Inflammatory macrophage treated with lipopolysaccharide for 1 hour (primary cell): ENCODE measurements around the gene OXNAD1.

Experiments used
- DNase-seq, 2 donors: peaks; one replicate each; pipeline ENCODE4 v3.0.0-alpha.2; 2020 to 2022

Gene OXNAD1, protein sequence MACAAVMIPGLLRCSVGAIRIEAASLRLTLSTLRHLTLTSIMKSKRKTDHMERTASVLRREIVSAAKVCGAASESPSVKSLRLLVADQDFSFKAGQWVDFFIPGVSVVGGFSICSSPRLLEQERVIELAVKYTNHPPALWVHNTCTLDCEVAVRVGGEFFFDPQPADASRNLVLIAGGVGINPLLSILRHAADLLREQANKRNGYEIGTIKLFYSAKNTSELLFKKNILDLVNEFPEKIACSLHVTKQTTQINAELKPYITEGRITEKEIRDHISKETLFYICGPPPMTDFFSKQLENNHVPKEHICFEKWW

DNA sequence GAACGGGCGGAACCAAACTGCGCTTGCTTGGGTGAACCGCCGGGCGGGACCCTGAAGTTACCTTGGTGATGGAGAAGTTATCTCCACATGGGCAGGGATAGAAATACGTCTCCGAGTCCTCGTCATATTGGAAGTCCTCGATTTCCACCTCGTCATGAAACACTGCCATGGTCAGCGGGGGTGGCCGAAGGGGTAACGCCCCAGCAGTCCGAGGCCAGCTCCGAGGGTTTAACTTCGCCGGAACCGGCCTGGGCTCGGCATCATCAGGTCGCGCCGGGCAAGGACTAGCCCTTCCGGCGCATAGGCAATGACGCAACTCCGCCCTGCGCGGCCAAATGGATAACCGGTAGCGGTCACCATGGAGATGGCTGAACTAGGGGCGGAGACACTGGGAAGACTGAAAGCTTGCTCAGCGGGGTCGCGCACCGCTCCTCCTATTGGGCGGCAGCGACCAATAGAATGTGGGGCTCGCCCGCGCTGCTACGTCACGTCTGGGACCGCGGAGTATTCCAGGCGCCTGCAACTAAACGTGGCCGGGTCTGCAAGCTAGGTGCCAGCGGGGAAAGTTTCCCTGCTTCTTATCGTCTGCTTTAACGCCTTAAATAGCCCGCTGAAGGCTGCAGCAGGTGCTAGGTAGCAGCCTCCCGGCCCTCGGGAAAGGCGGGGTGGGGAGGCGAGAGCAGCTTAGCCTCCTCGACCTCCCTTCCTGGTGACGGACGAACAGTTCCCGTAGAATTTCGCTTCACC, at the start of gene OXNAD1, which contains the start of gene DPH3:
Gene OXNAD1 (plus strand): TSS at position 505 of the 747 bp plus-strand sequence. CDS start 5,741 bp downstream, outside the sequence.
Gene DPH3 (minus strand): TSS at position 236 of the 747 bp plus-strand sequence. CDS start 67 bp downstream, at position 169.
- DNase-seq = peak; percentile 100

DNA sequence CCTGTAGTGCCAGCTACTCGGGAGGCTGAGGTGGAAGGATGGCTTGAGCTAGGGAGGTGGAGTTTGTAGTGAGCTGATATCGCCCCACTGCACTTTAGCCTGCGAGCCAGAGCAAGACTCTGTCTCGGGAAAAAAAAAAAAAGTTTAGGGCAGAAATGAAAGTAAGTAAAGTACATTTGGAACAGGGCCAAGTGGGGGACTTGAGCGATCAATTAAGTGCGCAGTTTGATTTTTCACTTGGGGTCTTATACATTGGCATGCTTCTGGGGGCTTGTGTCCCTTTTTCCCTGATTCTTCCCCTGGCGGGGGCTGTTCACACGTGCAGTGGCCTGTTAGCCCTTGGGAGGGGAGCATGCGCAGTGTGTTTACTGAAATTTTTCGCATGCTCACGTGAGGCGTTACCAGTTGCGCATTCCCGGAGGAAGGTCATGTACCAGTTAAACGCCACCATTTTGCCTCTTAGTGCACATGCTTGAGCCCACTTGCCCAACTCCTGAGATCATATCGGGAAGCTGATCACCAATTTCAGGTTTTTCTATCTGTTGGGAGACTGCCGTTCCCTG, 48.6 kb upstream of the OXNAD1 start:
- no peak for DNase-seq

DNA sequence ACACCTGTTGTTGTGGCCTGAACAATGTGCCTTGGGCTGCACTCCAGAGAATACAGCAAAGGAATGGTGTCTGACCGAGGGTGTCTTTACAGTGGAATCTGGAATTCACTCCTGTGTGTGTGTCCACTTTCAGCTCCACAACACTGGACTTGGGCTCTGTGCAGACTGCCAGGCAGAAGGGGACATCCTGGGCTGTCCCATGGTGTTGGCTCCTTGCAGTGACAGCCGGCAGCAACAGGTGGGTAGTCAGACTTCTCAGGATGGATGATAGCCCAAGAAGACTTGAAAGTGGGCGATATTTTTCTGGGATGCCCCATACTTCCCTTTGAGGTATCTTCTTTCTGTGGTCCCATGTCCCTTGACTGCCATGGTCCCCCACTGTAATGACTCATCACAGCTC, 45.2 kb upstream of the OXNAD1 start:
- DNase-seq = no peak

DNA sequence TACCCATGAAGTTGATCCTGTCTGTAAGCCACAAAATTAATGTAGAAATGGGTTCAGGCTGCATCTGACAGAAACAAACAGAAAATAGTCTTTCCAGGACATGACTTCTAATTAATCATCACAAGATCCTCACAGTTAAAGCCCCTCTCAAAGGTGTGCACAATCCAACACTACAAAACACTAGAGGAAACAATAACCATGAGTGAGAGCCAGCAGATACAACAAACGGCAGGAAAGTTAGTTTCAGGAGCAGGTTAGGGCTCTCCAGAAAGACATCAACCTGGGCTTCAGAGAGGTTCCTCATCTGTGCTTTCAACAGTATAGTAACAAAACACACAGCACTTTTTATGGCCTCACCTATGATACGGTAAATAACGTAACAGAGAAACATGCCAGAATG, 43.0 kb upstream of the OXNAD1 start:
- DNase-seq = no peak

DNA sequence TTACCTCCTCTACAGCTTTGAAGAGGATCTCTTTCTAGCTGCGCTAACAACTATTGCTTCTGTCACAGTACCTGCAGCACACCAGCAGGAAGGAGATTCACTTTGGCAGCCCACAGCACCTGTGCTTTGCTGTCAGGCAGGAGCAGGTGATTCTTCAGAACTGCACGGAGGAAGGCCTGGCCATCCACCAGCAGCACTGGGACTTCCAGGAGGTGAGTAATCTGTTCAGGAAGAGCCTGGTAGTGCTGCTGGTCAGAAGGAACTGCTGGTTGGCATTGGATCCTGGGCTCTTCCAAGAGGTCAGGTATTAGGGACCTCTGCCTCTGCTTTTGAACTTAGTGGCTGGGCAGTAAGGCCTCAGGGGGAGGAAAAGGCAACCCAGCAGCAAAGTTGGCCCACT, 42.5 kb upstream of the OXNAD1 start:
- DNase-seq = no peak

DNA sequence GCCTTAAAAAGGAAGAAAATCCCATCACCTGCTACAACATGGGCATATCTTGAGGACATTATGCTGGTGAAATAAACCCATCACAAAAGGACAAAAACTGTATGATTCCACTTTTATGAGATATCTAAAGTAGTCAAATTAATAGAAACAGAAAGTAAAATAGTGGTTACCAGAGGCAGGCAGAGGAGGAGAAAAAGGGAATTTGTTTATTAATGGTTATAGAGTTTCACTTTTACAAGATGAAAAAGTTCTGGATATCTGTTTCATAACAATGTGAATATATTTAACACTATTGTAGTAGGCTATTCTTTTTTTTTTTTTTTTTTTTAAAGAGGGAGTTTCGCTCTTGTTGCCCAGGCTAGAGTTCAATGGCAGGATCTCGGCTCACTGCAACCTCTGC, 40.7 kb upstream of the OXNAD1 start:
- peak; percentile 18 to 21 for DNase-seq

DNA sequence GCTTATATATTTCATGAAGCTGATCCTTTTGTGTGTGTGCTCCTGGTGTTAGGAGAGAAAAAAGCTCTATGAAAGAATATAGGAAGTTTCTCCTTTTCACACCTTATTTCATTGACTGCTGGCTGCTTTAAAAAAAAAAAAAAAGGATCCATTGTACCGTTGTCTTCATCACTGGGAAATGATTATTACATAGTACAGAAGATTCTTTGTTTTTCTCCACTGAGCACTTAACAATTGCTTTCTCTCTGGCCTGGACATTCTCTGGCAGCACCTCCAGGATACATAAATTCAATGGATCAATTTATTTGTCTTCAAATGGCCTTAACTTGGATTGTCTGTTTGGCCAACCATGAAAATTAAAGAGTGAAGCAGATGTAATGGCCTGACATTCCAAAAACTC, 37.4 kb upstream of the OXNAD1 start:
- DNase-seq = no peak

DNA sequence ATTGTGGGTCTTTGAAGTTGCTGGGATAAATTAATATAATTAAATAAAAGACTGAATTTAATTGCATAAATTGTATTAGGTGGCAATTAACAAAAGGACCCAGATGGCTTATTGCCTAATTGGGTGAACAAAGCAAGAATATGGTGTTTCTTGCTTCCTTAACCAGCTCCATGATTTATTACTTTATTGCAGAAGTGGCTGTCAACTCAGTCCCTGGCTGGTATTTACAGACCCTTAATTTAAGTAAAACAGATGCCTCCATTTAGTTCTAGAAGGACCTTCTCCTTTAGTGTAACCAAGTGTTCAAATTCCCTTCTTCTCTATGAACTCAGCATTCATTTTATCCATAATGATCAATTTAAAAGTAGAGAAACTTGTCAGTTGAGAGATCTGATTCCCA, 35.3 kb upstream of the OXNAD1 start:
- no peak for DNase-seq

DNA sequence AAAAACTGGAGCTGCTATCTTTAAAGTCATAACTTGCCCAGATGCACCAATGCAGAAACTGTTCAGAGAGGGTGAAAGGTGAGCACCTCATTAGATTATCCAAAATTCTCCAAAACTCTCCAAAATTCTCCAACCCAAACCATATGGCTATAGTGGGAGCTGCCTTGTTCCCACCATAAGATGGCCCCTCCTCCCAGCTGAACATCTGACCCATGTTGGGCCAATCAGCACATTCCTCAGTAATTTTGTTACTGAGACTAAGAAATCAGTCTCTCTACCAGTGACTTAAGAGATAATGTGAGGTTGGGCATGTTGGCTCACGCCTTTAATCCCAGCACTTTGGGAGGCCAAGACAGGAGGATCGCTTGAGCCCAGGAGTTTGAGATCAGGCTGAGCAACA, 33.0 kb upstream of the OXNAD1 start:
- no peak for DNase-seq

DNA sequence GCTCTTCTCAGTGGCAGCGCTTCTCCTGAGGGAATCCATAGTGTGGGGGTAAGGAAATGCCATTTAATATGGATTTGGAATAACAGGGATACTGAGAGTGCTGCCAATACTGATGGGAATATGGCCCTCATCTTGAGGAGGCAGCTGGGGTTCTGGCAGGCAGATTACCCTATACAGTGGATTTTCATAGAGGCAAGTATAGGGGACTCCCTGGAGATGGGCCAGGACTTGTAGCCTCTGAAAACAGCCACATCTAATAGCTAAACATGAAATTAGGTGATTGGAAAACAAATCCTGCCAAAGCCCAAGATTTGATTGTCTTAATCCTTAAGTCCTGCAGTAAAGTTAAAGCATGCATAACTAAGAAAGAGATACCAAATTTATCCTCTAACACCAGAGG, 31.2 kb upstream of the OXNAD1 start:
- no peak for DNase-seq

DNA sequence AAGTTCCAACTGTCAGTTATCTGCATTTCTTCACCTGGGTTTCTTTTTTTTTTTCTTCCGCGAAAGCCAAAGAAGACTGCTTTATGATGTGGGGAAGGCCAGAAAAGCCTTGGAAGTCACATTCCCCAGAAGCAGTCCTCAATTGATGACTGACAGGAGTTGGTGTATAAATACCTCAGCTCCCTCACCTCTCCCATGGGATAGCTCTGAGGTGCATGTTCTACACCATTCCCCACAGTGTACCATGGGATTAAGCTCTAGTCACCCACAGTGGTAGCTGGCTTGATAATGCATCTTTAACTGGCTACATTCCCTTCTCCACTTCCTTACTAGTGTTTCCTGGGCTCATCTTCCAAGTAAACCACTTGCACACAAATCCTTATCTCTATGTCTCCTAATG, 30.7 kb upstream of the OXNAD1 start:
- DNase-seq = no peak

DNA sequence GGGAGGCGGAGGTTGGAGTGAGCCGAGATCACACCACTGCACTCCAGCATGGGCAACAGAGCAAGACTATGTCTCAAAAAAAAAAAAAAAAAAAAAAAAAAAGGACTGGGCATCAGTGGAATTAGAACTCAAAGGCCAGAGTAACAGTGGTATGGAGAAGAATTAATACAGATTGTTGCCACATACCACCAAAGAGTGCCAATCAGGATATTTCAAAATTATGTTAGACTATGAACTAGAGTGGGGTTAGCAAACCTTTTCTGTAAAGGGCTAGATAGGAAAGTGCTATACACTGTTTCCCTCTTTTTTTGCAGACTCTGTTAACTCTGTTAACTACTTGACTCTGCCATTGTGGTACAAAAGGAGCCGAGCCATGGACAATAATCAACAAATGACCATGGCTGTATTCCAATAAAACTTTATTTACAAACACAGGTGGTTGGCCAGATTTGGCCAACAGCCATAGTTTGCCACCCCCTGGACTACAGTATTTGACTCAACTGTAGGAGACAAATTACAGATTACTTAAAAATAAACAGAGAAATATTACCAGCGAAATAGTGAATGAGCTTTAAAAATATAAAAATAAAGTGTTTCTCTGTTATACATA, 28.9 kb upstream of the OXNAD1 start:
- no peak for DNase-seq

DNA sequence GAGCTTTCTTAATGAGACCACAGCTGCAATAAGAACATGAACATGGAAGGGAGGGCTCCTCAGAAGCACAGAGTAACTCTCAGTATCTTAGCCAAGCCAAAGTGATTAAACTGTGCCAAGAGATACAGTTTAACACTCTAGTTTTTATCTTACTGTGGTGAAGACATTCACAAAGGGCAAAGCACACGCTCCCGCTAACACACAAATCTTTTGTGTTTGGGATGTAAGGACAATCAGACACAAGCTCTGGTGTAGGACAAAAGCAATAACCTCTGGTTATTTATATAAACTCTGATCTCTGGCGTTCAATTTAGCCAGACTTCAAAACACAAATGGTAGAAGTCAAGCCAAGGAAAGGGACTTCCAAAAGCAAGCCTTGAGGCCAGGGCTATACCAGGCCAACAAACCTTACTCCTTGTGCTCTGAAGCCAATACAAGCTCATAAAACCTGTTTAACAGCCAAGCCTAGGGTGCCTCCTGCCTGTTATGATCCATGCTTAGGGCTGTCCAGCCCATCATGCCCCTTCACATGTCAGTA, 28.1 kb upstream of the OXNAD1 start:
- DNase-seq = no peak

DNA sequence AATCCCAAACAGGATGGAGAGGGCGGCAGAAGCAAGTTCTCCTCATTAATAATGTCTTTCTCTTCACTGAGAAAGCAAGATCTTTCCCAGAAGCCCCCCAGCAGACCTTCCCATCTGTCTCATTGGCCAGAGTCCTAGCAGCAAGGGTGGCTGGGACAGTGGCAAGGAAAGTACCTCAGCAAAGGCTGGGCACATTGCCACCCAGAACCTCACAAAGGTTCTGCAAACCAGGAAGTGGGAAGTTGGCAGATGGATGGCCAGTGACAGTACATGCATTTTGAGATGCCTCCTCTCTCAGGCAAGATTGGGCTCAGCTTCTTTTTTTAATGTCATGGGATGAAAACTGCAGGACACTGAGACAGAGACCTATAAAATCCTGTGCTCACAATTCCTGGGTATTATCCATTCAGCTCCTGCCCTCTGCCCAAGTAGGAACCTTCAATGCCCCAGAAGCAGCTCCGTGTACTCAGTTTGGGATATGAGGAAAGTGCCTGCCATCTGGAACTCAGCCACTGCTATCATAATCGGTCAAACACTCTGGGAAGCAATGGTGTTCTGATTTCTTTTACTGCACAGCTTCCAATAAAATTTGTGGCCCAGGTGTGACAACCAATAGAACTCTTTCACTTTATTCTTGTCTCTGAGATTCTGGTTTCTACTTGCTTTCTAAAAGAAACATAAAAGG, 25.8 kb upstream of the OXNAD1 start:
- no peak for DNase-seq

DNA sequence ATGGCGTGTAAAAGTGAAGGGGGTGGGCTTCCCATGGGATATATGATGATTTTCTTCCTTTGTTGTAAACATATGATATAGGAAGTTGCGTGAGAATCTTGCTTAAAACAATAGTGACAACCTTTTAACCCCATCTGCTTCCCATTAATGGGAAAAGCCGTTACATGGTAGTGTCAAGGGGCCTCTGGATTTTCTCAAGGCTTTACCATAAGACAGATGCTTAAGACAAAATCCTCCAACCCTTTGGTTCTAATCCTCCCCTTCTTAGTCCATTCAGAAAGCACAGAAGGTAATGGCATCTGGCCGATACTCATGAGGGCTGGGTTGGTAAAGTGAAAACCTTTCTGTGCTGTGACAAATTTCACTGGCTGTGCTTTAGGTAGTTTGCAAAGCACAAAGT, 25.2 kb upstream of the OXNAD1 start:
- DNase-seq = no peak

DNA sequence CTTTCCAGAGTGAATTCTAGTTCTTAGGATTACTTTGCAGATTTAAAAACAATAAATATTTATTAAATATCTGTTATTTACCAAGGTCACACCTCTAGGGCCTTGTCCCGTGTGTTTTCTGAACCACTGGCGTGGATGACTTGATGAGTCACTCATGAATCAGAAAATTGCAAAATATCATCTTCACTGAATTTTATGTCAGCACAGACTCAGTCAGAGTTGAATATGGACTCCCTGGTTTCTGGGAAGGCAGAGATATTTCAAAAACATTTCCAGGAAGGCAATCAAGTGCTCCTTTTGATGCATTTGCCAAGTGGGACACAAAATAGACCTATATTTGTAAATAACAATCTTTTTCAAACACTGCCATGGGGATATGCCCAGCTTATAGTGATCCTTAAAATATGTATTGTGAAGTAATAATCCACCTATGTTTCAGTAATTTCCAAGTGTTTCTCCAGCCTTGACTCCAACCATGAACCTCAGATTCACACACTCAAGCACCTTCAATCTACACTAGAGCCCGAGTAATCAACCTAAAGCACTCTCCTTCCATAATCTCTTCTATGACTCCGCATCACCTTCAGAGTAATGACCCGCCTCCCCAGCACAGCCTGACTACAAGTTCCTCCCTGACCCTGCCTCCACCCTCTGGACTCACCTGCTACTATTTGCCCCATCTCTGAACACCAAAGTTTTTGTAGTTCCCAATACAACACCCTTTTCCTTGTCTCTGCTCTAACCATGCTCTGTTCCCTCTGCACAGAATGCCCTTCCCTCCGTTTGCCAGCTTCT, 24.6 kb upstream of the OXNAD1 start:
- DNase-seq = peak; percentile 77 to 90

DNA sequence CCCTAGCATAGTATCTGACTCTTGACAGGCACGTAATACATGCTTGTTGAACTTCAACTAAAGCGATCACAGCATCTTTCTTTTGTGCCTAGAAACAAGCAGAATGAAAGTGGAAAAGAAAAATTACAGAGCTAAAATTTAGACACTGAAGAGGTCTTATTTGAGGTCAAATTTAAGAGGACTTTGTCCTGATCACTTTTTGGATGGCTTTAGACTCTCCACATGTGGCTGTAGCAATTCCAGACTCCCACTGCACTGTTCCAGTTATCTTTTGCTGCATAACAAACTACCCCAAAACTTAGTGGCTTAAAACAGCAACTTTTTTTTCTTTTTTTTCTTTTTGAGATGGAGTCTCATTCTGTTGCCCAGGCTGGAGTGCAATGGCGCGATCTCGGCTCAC, 23.8 kb upstream of the OXNAD1 start:
- no peak for DNase-seq

DNA sequence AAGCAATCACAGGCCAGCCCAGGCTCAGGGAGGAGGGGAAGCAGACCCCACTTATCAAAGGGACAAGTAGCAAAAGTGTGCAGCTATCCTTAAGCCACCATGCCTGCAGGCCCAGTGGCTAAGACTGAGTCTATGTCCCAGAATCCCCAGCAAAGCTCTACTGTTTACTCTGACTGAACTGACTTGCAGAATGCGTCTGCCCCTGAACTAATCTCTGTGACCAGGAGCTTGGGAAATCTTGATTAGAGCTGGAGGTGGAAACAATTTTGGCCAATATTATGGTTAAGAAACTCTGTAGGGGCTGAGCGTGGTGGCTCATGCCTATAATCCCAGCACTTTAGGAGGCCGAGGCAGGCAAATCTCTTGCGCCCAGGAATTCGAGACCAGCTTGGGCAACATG, 22.8 kb upstream of the OXNAD1 start:
- DNase-seq = no peak

DNA sequence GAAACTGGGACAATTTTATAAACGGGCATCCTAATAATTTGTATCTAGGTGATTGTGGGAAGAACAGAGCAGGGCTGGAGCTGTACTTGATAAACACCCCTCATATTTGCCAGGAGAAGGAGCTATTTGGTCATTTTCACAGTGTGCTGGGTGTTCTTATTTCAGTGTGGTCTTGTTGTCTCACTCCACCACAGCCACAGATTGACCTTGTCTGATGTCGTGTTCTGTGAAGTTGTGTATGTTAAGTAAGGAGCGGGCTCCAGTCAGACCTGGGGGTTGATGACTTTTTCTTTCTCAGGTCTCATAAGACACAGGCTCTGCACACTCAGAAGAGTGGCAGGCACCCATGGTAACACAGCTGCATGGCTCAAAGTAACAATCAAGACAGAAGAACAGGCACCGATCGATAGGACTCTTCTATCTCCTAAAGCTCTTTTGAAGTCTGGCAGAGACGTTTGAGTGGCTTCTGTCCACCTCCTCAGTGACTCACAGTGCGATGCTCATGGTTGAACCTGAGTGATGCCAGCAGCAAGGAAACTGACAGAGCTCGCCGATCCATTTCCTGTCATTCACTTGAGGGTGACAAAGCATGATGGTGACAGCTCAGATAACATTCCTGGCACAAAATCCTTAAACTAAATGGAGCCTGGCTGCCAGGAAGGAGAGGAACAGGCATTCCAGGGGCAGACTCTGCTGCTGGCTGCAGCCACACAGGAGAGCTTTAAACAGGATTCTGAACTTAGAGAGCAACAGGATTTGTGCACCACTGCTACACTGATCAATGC, 21.1 kb upstream of the OXNAD1 start:
- DNase-seq = no peak

DNA sequence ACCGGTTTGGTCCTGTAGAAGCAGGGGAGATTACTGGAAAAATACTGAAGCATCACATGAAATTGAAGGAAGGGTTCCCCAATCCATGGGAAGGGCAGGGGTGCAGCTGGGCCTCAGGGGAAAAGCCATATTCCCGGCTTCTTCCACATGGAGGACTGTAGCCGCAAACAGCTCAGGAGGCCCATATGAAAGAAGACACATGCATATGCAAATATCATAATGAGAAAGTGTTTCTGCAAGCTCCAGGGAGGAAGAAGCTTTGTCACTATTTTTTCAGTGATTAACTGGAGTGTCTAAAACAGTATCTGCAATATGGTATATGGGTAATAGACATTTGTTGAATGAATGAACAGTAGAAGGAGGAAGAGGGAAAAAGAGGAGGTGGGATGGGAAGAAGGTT, 19.4 kb upstream of the OXNAD1 start:
- no peak for DNase-seq
